H9 (cell line): Measurements from ENCODE around the gene TMTC1. TPM values are rescaled to one million over a fixed set of nuclear protein-coding genes. Genes with fewer than 3 reads are reported as not detected.

Experiments
- DNase-seq: peaks from one replicate; pipeline ENCODE4 v3.0.0-alpha.2; 2017
- H2AFZ ChIP-seq: one replicate; pipeline ENCODE4 v1.6.1; 2013; ENCODE audit warnings: mild to moderate bottlenecking, low read length, control low read depth, moderate library complexity
- H2AK5ac ChIP-seq: 2 replicates; pipeline ENCODE4 v1.6.1; 2013; ENCODE audit warnings: low read length, control low read depth, mixed read lengths; ENCODE audit not compliant: insufficient read length
- H2BK120ac ChIP-seq: one replicate; pipeline ENCODE4 v1.6.1; 2013; ENCODE audit warnings: low read depth, mild to moderate bottlenecking, low read length, control low read depth, inconsistent platforms; ENCODE audit not compliant: poor library complexity, severe bottlenecking
- H2BK12ac ChIP-seq: 2 replicates; pipeline ENCODE4 v1.6.1; 2013; ENCODE audit warnings: low read length, control low read depth, mixed read lengths, low read depth; ENCODE audit not compliant: insufficient read length
- H2BK15ac ChIP-seq: 2 replicates; pipeline ENCODE4 v1.6.1; 2013; ENCODE audit warnings: low read depth, low read length, control low read depth
- H2BK20ac ChIP-seq: one replicate; pipeline ENCODE4 v1.6.1; 2013; ENCODE audit warnings: low read depth, mild to moderate bottlenecking, low read length, control low read depth, inconsistent platforms; ENCODE audit not compliant: poor library complexity, severe bottlenecking
- H2BK5ac ChIP-seq: 2 replicates; pipeline ENCODE4 v1.6.1; 2013; ENCODE audit warnings: low read length, control low read depth, mixed read lengths; ENCODE audit not compliant: insufficient read length
- H3K14ac ChIP-seq: 2 replicates; pipeline ENCODE4 v1.6.1; 2013; ENCODE audit warnings: low read length, control low read depth; ENCODE audit not compliant: insufficient read depth
- H3K18ac ChIP-seq: 2 replicates; pipeline ENCODE4 v1.6.1; 2013; ENCODE audit warnings: low read depth, mild to moderate bottlenecking, mixed read lengths, low read length, control low read depth; ENCODE audit not compliant: insufficient read length
- H3K23ac ChIP-seq: 2 replicates; pipeline ENCODE4 v1.6.1; 2013; ENCODE audit warnings: low read length, control low read depth, mixed read lengths, low read depth; ENCODE audit not compliant: insufficient read length
- H3K23me2 ChIP-seq: 2 replicates; pipeline ENCODE4 v1.6.1; 2013; ENCODE audit warnings: low read depth, mild to moderate bottlenecking, mixed read lengths, low read length, control low read depth; ENCODE audit not compliant: insufficient read length, poor library complexity, severe bottlenecking
- H3K27ac ChIP-seq: 2 replicates; pipeline ENCODE4 v1.5.1; 2013; ENCODE audit warnings: low read length, control low read depth, mixed read lengths, low read depth; ENCODE audit not compliant: insufficient read length
- H3K27me3 ChIP-seq: 2 replicates; pipeline ENCODE4 v1.6.1; 2013; ENCODE audit warnings: low read length, control low read depth, inconsistent platforms; ENCODE audit not compliant: insufficient read depth
- H3K4ac ChIP-seq: 2 replicates; pipeline ENCODE4 v1.6.1; 2013; ENCODE audit warnings: low read depth, mild to moderate bottlenecking, control low read depth, inconsistent platforms, low read length, moderate library complexity
- H3K4me1 ChIP-seq: 2 replicates; pipeline ENCODE4 v1.6.1; 2013; ENCODE audit warnings: low read length, control low read depth, inconsistent platforms; ENCODE audit not compliant: insufficient read depth
- H3K4me2 ChIP-seq: 2 replicates; pipeline ENCODE4 v1.6.1; 2013; ENCODE audit warnings: low read length, control low read depth, mixed read lengths; ENCODE audit not compliant: insufficient read length, insufficient read depth
- H3K56ac ChIP-seq: 2 replicates; pipeline ENCODE4 v1.6.1; 2013; ENCODE audit warnings: low read depth, mild to moderate bottlenecking, mixed read lengths, low read length, control low read depth; ENCODE audit not compliant: insufficient read length
- H3K79me1 ChIP-seq: 2 replicates; pipeline ENCODE4 v1.6.1; 2013; ENCODE audit warnings: low read depth, mild to moderate bottlenecking, moderate library complexity, low read length, control low read depth, inconsistent platforms; ENCODE audit not compliant: insufficient read depth, poor library complexity, severe bottlenecking
- H3K79me2 ChIP-seq: 2 replicates; pipeline ENCODE4 v1.6.1; 2013; ENCODE audit warnings: low read length, control low read depth, inconsistent platforms; ENCODE audit not compliant: insufficient read depth
- H3K9ac ChIP-seq: 2 replicates; pipeline ENCODE4 v1.6.1; 2013; ENCODE audit warnings: low read length, control low read depth, mixed read lengths; ENCODE audit not compliant: insufficient read length; ENCODE audit errors: extremely low read depth
- H3K9me3 ChIP-seq: one replicate; pipeline ENCODE4 v1.6.1; 2013; ENCODE audit warnings: low read depth, low read length, inconsistent platforms; ENCODE audit not compliant: control insufficient read depth
- H3T11ph ChIP-seq: one replicate; pipeline ENCODE4 v1.6.1; 2013; ENCODE audit warnings: mild to moderate bottlenecking, low read length, control low read depth, inconsistent platforms
- H4K20me1 ChIP-seq: one replicate; pipeline ENCODE4 v1.6.1; 2013; ENCODE audit not compliant: control insufficient read depth, insufficient read length, insufficient read depth
- H4K5ac ChIP-seq: 2 replicates; pipeline ENCODE4 v1.6.1; 2013; ENCODE audit warnings: low read depth, mild to moderate bottlenecking, mixed read lengths, low read length, control low read depth; ENCODE audit not compliant: insufficient read length
- H4K8ac ChIP-seq: replicated peaks from 2 replicates; pipeline ENCODE4 v1.6.1; 2013; ENCODE audit warnings: low read length, control low read depth, mixed read lengths, low read depth; ENCODE audit not compliant: insufficient read length
- H4K91ac ChIP-seq: 2 replicates; pipeline ENCODE4 v1.6.1; 2013; ENCODE audit warnings: low read depth, mild to moderate bottlenecking, moderate library complexity, mixed read lengths, low read length, control low read depth; ENCODE audit not compliant: insufficient read length
- H3K27ac Mint-ChIP-seq, 3 experiments: 2 replicates in 2 of 3; 3 replicates in 1 of 3; pipeline ENCODE4 v1.8.0; 2020 to 2021; ENCODE audit warnings: mixed read lengths in 3 of 3, mild to moderate bottlenecking in 1 of 3, moderate library complexity in 1 of 3
- H3K27me3 Mint-ChIP-seq: 2 replicates; pipeline ENCODE4 v1.8.0; 2021; ENCODE audit warnings: low read depth, mild to moderate bottlenecking, moderate library complexity, mixed read lengths
- H3K36me3 Mint-ChIP-seq, 3 experiments: 2 replicates in 2 of 3; 3 replicates in 1 of 3; pipeline ENCODE4 v1.8.0; 2020 to 2021; ENCODE audit warnings: low read depth in 3 of 3, mixed read lengths in 3 of 3; ENCODE audit not compliant: insufficient read depth in 1 of 3
- H3K4me1 Mint-ChIP-seq, 2 experiments: 2 replicates each; pipeline ENCODE4 v1.8.0; 2020; ENCODE audit warnings: mixed read lengths in 2 of 2
- H3K4me3 Mint-ChIP-seq, 2 experiments: 2 replicates in 1 of 2; 3 replicates in 1 of 2; pipeline ENCODE4 v1.8.0; 2020 to 2021; ENCODE audit warnings: mild to moderate bottlenecking in 2 of 2, mixed read lengths in 2 of 2, moderate library complexity in 1 of 2
- H3K9me3 Mint-ChIP-seq, 2 experiments: 2 replicates in 1 of 2; 3 replicates in 1 of 2; pipeline ENCODE4 v1.8.0; 2020; ENCODE audit warnings: mild to moderate bottlenecking in 2 of 2, mixed read lengths in 2 of 2, moderate library complexity in 1 of 2
- CTCF ChIP-seq: fragments of 200-600 bp; sonication (generic); conservative IDR thresholded peaks from 3 replicates; pipeline ENCODE4 v1.8.0; 2021; ENCODE audit warnings: antibody characterized with exemption, mild to moderate bottlenecking
- WGBS: extraction: QIAGEN DNeasy Blood & Tissue Kit; methylation state at CpG from one replicate; pipeline ENCODE4 v1.1.7; 2013; ENCODE audit warnings: missing lambda C conversion rate, low lambda C conversion rate, mixed read lengths; ENCODE audit not compliant: insufficient read length; ENCODE audit errors: extremely low coverage; 5-methylcytosine and 5-hydroxymethylcytosine counted together
- total RNA-seq: library from RNA; stranded (reverse); gene quantifications from 2 replicates; pipeline ENCODE4 v1.2.1, GENCODE V29; 2021

Gene TMTC1
- total RNA-seq, 1 experiment from 2014 or later = 16.1 TPM

DNA sequence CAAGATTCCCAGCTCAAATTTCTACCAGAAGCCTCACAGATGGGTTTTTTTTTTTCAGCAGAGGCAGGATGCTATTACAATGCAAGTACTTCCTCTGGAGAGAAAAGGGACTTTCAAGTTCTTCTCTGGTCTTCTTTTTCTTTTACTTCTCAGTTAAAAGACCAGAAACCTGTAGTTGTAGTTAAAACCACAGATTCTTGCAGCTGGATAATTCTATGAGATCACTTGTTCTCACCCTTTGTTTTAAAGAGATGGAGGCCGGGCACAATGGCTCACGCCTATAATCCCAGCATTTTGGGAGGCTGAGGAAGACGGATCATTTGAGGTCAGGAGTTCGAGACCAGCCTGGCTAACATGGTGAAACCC lies 238.7 kb downstream of the TMTC1 start:
- no peak overlapping the region for H3T11ph ChIP-seq
- no peak overlapping the region for H2BK15ac ChIP-seq
- no peak overlapping the region for H3K23ac ChIP-seq
- Mint-ChIP-seq H3K4me3 (no peak overlapping the region), H3K27me3 (no peaks in the 10 kb centered on the region), H3K4me1 (peaks cover 16 to 17% of the 10 kb centered on the region in 2 experiments), H3K27ac (peak overlapping the region in 1 of 3 experiments; percentile 25; a peak in 1 of 7 replicates), H3K9me3 (no peaks in the 10 kb centered on the region), H3K36me3 (peaks cover 0 to 6% (median 0%) of the 10 kb centered on the region in 3 experiments; a peak in 2 of 7 replicates)
- H3K9ac ChIP-seq = no peak overlapping the region
- no peaks in the 10 kb centered on the region for H3K27me3 ChIP-seq
- H3K14ac ChIP-seq = no peak overlapping the region
- H2AFZ ChIP-seq = no peak overlapping the region
- no peaks in the 10 kb centered on the region for H3K79me2 ChIP-seq
- H3K27ac ChIP-seq = no peak overlapping the region
- H4K8ac ChIP-seq = no peak overlapping the region
- H4K5ac ChIP-seq = no peak overlapping the region
- H4K20me1 ChIP-seq = no peaks in the 10 kb centered on the region
- H2BK20ac ChIP-seq = no peak overlapping the region
- H2AK5ac ChIP-seq = no peak overlapping the region
- TF ChIP-seq CTCF = no peak
- no peaks in the 10 kb centered on the region for H3K79me1 ChIP-seq
- no peaks in the 10 kb centered on the region for H3K23me2 ChIP-seq
- H2BK120ac ChIP-seq = no peak overlapping the region
- no peak overlapping the region for H3K4ac ChIP-seq
- no peak overlapping the region for H4K91ac ChIP-seq
- H3K56ac ChIP-seq = no peak overlapping the region
- H3K18ac ChIP-seq = no peak overlapping the region
- WGBS = no CpG with 5 or more reads among the region's 4 CpGs
- no peak overlapping the region for H2BK5ac ChIP-seq
- H2BK12ac ChIP-seq = no peak overlapping the region
- H3K4me2 ChIP-seq = no peak overlapping the region
- H3K9me3 ChIP-seq = no peaks in the 10 kb centered on the region
- H3K4me1 ChIP-seq = peaks cover 4% of the 10 kb centered on the region; the same call in 1 of the 2 replicates
- no peak for DNase-seq
